EH (cell line): Measurements from ENCODE around the gene MT2A.
A peak's percentile ranks its signal among the peaks of the same experiment; 100 is the strongest.

Experiments used
- DNase-seq: peaks from one replicate; pipeline ENCODE4 v3.0.0-alpha.2; 2015; ENCODE audit warnings: low read depth

MT2A gene

DNA sequence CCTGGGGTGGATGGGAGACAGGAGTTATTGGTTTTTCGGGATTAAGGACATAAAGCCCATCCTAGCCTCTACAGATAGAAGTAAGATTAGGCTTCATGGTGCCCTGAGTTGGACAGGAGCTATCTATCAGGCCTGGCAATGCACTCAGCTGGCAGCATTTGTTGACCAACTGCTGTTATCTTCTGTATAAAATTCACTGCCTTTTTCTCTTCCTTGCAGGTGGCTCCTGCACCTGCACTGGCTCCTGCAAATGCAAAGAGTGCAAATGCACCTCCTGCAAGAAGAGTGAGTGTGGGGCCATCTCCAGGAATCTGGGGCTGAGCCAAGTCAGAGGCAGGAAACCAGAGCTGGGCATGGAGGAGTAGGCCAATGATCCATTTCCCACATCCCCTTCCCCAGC lies 30.7 kb downstream of the MT2A start:
- DNase-seq = no peak

DNA sequence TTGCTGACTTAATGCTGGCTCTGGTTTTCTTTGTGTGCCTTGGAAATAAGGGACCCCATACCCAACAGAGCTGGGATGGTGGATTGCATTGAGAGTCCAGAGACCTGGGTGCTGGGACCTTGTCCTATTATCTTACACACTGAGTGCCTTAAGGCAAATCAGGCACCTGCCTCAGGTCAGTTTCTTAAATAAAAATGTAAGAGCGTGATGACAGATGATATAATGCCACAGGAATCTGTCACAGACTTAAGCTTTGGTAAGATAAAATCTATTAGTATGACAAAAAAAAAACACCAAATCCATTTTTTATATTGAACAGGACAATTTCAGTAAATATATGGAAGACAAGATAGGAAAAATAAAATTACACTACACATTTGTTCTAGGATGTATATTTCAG lies 31.7 kb downstream of the MT2A start:
- DNase-seq = no peak

DNA sequence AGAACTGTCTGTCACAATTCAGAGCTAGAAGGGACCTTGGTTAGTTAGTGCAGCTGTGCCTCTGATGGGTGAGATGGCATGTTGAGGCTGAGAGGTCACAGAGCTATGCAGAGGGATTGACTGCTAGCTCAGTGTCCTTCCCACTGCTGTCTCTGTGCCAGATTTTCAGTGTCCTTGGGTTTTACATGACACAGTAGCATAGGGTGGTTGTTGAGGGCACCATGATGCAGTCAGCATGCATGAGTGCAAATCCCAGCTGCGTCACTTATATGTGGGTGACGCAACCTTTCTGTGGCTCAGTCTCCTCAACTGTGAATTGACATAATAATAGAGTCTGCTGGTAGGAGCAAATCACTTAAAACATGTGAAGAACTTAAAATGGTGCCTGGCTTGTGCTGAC lies 32.8 kb downstream of the MT2A start:
- DNase-seq = no peak

DNA sequence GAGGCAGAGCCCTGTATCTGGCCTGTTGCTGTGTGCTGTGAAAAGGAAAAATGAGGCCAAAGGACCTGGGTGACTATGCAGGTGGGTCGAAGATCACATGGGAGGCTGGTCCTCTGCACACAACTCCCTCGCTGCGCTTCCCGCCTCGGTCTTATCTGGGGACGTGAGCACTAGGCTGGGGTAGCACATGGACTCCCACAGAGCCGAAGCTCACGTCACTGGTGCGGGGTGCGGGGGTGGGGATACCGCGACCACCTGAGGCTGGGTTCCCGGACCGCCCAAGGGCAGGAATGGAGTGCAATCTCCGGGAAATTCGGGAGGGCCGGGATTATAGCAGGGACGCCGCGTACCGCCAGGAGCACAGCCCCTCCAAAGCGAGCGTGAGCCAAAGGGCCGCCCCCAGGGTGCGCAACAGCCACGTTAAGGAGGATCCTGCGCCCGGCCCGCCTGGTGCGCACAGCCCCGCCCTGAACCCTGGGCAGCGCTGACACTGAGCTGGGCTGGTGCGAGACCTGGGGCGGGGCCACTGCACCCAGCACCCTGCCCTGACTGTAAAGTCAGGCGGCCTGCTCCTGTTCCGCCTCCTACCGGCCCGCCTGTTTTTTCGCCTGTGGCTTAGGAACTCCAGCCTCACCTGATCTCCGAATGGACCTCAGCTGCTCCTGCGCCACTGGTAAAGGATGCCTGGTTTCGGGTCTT lies 34.8 kb downstream of the MT2A start:
- DNase-seq = peak; percentile 58

DNA sequence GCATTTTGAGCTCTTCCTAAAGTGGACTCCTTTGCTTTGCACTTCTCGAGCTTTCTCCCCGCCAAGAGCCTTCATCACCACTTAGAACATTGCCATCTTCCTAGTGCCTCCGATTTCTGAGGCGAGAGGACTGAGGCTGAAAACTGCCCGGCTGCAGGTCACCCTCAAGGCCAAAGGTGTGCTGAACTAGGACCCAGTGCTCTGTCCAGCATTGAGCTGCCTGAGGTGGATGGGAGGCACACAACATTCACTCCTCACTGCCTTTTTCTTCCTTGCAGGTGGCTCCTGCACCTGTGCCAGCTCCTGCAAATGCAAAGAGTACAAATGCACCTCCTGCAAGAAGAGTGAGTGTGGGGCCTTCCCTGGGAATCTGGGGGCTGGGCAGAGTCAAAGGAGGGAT lies 35.4 kb downstream of the MT2A start:
- no peak for DNase-seq

DNA sequence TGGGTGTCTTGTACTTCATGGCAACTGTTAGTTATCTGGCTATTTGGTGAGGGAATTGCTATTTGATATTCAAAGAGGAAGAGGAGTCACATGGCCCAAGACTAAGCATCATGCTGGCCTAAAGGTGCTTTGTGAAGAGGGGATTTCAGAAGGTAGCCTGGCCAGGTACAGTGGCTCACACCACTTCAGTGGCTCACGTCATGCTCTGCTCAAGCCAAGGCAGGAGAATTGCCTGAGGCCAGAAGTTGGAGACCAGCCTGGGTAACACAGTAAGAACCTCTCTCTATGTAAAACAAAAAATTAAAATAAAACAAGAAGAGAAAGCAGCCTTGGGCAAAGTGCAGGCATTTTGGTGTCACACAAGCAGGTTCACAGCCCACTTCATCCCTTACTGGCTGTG lies 36.9 kb downstream of the MT2A start:
- no peak for DNase-seq

DNA sequence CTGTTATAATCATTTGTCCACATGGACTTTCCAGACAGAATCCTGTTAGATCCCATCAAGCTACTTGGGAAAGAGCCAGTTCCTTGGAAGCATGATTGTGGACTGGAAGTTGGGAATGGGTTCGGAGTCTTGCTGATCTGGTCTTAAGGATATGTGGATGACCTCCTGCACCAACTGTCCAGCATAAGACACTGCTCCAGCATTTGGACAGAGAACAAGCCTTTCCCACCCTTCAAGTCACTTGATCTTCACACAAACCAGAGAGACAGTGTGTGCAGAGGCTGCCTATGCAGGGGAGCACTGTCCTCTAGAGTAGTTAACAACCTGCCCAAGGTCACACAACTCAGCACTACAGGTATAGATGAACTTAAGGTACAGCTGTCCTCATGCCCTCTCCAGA lies 37.5 kb downstream of the MT2A start:
- no peak for DNase-seq

DNA sequence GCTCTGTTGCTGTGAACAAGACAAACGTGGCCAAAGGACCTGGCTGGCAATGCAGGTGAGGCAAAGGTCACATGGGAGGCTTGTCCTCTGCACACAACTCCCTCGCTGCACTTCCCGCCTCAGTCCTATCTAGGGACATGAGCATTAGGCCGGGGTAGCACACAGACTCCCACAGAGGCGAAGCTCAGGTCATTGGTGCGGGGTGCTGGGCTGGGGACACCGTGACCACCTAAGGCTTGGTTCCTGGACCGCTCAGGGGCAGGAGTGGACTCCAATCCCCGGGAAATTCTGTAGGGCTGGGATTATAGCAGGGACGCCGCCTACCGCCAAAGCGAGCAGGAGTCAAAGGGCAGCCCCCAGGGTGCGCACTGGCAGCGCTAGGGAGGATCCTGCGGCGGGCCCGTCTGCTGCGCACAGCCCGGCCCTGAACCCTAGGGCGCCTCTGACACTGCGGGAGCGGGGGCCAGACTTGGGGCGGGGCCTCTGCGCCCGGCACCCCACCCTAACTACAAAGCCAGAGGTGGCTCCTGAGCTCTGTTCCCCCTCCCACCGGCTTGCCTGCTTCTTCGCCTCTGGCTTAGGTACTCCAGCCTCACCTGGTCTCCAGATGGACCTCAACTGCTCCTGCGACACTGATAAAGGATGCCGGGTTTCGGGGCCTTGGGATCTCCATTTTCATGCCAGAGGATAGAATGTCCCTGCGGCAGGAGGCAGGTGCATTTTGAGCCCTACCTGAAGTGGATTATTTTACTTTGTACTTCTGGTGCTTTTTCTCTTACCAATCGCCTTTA lies 39.5 kb downstream of the MT2A start:
- DNase-seq = no peak

DNA sequence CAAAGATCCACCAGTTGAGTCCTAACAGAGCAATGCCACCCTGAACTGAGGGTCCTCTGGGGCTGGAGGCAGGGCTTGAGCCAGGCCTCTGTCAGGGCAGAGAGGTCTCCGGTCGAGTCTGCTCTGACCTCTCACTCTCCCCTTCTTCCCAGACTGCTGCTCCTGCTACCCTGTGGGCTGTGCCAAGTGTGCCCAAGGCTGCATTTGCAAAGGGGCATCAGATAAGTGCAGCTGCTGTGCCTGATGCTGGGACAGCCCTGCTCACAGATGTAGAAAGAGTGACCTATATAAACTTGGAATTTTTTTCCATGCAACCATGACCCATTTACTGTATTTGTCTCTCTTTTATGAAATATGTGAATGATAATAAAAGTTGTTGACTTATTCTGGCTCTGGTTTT lies 40.9 kb downstream of the MT2A start:
- DNase-seq = no peak

DNA sequence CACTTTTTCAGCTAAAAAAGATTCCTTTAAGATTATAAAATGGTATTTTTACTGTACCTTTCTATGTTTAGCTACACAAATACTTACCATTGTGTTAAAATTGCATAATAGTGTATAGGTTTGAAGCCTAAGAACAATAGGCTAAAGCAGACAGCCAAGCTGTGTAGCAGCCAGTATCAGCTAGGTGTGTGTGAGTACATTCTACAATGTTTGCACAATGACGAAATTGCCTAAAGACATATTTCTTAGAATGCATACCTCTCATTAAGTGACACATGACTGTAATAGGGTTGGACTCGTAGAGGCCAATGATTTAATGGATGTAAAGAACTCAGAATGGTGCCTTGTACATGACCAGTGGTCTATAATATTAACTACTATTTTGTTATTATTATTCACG lies 41.4 kb downstream of the MT2A start:
- no peak for DNase-seq

DNA sequence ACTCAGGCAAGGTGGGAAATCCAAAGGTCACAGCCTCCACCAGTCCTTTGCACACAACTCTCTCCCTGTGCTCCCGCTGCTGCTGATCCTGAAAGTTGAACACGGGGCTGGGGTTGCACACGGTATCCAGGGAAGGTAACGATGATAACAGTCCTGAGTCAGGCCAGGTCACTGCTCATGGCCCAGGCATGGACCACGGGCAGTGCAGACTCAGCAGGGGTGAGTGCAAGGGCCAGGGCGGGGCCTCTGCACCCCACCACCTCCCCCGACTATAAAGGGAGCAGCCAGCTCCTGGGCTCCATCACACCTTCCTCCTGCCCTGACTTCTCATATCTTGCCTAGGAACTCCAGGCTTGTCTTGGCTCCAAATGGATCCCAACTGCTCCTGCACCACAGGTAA lies 43.2 kb downstream of the MT2A start, which contains the start of gene MT1B:
Gene MT1B, plus strand, starts transcription at position 301 of the 400 bp plus-strand sequence. Its CDS starts 68 bp downstream, at position 369.
- DNase-seq = no peak

DNA sequence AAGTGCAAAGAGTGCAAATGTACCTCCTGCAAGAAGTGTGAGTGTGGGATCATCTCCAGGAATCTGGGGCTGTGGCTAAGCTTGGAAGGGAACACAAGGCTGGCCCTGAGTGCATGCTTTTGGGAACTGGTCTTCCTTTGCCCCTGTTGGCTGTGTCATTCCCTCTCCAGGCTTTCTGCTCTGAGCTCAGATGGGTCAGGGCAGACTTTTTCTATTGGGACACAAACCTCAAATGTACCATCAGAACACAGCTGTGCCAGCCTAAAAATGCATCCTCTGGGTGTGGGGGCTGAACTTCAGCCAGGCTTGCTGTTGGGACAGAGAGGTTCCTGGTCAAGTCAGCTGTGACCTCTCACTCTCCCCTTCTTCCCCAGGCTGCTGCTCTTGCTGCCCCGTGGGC lies 44.2 kb downstream of the MT2A start:
- DNase-seq = no peak

DNA sequence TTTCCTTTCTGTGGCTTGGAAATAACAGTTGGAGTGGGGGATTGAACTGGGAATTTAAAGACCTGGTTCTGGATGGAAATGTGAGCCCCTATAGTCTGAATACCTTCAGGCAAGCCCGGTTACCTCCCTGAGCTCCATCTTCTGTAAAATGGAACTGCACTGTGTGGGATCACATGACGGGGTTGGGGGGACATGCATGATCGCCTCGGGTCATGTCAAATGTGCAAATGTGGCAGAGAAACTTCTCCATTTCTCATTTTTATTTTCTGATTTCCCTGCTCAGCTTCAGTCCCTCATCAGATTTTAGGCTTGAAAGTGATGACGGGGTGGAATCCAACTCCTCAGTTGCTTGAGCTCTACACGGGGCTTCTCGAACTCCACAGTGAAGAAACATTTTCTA lies 44.8 kb downstream of the MT2A start:
- DNase-seq = no peak

DNA sequence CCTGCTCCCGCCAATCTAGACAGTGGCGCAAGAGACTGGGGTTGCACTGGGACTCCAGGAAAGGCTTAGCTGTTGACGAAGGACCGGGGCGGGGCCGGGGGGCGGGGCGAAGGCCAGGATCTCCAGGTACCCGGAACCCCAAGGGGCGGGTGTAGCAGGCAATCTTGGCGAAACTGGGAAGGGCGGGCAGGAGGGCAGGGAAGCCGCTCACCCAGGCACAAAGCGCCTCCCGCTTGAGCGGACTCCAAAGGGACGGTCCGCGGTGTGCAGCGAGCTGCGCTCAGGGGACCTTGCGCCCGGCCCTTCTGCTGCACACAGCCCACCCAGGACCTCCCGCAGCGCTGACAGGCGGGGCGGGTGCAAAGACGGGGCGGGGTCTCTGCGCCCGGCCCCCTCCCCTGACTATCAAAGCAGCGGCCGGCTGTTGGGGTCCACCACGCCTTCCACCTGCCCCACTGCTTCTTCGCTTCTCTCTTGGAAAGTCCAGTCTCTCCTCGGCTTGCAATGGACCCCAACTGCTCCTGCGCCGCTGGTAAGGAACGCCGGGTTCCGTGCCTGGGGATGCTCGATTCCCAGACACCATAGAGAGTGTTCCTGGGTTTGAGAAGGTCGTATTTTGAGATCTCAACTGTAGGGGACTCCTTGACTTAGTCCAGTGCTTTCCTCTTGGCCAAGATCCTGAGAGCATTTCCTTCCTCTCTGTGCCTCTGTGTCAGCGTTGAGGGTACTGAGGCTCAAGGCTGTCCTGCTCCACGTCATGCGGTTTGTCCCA lies 49.4 kb downstream of the MT2A start, which contains the start of gene MT1F:
Gene MT1F, plus strand, starts transcription at position 405 of the 772 bp plus-strand sequence. Its CDS starts 100 bp downstream, at position 505.
- peak; percentile 65 for DNase-seq

DNA sequence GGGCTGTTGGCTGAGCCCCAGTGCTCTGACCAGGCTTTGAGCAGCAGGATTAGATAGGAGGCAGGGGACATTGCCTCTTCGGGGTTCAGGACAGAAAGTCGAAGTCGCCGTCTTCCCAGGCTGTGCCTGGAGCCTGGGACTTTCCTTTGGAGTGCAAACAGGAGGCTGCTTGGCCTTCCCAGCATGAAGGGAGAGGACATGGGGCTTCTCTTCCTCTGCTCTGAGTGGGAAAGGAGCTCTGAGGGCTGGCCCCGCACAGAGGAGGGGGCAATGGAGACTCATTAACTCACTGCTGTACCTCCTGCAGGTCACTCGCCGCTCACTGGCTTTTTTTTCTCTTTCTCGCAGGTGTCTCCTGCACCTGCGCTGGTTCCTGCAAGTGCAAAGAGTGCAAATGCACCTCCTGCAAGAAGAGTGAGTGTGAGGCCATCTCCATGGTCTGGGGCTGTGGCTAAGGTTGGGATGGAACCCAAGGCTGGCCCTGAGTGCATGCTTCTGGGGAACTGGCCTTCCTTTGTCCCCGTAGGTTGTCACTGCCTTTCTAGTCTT lies 50.0 kb downstream of the MT2A start:
- DNase-seq = no peak
